ENCODE data around the gene MCU. TPM values are rescaled to one million over a fixed set of nuclear protein-coding genes. Genes with fewer than 3 reads are reported as not detected.

MCU gene
- polyA plus RNA-seq, 4 donors = 43.3 to 70.4 (median 48.7) TPM

DNA sequence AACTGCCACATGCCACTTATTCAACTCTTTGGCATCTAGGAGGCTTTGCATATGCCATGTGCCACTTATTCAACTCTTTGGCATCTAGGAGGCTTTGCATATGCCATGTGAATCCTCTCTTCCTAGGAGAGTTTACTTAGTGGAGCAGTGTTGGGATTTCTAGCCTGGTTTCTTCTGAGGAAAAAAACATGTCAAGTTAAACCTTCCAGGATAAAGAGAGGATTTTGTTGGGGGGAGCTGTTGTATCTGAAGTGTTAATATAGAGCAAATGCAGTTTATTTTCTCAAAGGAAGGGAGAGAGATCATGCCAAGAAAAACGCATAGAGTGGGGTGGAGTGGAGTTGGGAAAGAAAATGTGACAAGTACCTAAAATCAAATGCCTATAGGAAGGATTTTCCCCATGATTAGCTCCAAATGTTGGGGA lies 91.5 kb downstream of the MCU start:
- 53 to 70% (median 69%) methylated on average over 1 of the region's 1 CpG for WGBS, 3 donors
- FAIRE-seq = no peak

DNA sequence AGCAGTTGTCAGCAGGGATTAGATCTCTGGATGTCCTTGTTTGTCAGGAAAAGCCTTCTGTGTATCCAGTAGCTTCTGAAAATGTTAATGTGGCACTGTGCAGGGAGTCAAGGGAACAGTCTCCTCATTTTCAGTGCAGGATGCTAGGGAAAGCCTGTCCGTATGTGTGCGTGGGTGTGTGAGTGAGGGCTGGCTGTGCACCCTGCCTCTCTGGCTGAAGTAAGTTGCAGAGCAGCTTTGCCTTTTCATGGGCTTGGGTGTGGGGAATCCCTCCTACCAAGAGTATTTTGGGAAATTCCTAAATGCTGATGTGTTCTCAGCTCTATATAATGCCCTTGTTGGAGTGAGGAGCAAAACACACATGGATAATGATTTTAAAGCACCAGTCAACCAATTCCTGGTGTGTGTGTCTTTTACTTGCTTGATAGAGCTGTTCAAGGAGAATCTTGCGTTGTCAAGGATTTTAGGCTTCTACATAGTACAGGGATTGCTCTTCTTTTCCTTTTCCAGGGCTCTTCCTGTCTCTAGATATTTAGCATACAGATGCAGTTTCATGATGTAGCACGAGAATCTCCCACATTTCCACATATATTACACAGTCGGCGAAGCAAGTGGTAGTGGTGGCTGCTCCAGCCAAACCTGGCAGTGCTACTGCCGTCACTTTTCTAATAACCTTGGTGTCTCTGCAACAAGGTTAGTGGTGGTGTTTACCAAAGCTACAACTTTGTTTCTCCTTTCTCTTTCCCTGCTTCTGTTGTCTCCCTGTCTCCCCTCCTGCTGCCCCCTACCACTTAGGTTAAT lies 92.8 kb downstream of the MCU start:
- H3K4me1 ChIP-seq (ENCODE audit: control insufficient read depth in 3 of 3, insufficient read depth in 2 of 3, low read depth in 1 of 3, low read length in 2 of 3) = no peaks in the 10 kb centered on the region
- no peaks in the 10 kb centered on the region for H3K9me3 ChIP-seq (ENCODE audit: control insufficient read depth in 2 of 2, insufficient read depth in 1 of 2, low read depth in 1 of 2, low read length in 1 of 2)
- 60 to 86% (median 83%) methylated on average over 7 of the region's 7 CpGs for WGBS, 3 donors
- peaks cover 0 to 4% (median 3%) of the 10 kb centered on the region in 3 donors for H3K36me3 ChIP-seq (ENCODE audit: control insufficient read depth in 3 of 3, insufficient read depth in 2 of 3, low read depth in 1 of 3, low read length in 3 of 3)
- peak overlapping the region in 1 of 3 donors; percentile 19 for H3K27ac ChIP-seq (ENCODE audit: low read depth in 1 of 3, low read length in 2 of 3)
- no peak overlapping the region for H3K4me3 ChIP-seq (ENCODE audit: low read depth in 1 of 3, low read length in 3 of 3)
- no peak for DNase-seq
- no peak for FAIRE-seq
- no peaks in the 10 kb centered on the region for H3K27me3 ChIP-seq (ENCODE audit: control insufficient read depth in 3 of 3, insufficient read depth in 3 of 3, low read length in 3 of 3)

More for the DNA sequence above, 91.5 kb downstream of the MCU start:
- H3K27ac ChIP-seq (ENCODE audit: low read depth in 1 of 3, low read length in 2 of 3) = no peak overlapping the region
- no peaks in the 10 kb centered on the region for H3K9me3 ChIP-seq (ENCODE audit: control insufficient read depth in 2 of 2, insufficient read depth in 1 of 2, low read depth in 1 of 2, low read length in 1 of 2)
- DNase-seq = no peak
- H3K36me3 ChIP-seq (ENCODE audit: control insufficient read depth in 3 of 3, insufficient read depth in 2 of 3, low read depth in 1 of 3, low read length in 3 of 3) = peaks cover 0 to 4% (median 3%) of the 10 kb centered on the region in 3 donors
- H3K4me3 ChIP-seq (ENCODE audit: low read depth in 1 of 3, low read length in 3 of 3) = no peak overlapping the region
- H3K4me1 ChIP-seq (ENCODE audit: control insufficient read depth in 3 of 3, insufficient read depth in 2 of 3, low read depth in 1 of 3, low read length in 2 of 3) = no peaks in the 10 kb centered on the region
- no peaks in the 10 kb centered on the region for H3K27me3 ChIP-seq (ENCODE audit: control insufficient read depth in 3 of 3, insufficient read depth in 3 of 3, low read length in 3 of 3)

DNA sequence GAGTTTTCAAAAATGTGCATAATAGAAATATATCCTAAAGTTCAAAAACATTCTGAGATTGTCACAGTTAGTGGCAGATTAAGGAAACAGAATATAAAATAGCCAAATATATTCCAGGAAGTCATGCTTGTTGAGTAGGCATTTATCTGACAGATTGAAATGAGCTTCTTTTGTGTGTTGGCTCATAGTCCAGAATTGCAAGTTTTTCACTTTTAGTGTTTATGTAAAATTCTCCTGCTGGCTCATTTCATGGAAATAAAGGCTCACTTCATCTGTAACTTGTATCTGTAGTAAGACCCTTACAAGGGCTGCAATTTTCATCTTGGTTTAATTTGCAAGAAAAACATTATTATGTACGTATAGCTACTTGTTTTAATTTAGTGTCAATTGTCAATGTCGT lies 93.5 kb downstream of the MCU start:
- WGBS, 3 donors = 71 to 96% (median 91%) methylated on average over 2 of the region's 2 CpGs
- no peak for FAIRE-seq
- peaks cover 0 to 4% (median 3%) of the 10 kb centered on the region in 3 donors for H3K36me3 ChIP-seq (ENCODE audit: control insufficient read depth in 3 of 3, insufficient read depth in 2 of 3, low read depth in 1 of 3, low read length in 3 of 3)

DNA sequence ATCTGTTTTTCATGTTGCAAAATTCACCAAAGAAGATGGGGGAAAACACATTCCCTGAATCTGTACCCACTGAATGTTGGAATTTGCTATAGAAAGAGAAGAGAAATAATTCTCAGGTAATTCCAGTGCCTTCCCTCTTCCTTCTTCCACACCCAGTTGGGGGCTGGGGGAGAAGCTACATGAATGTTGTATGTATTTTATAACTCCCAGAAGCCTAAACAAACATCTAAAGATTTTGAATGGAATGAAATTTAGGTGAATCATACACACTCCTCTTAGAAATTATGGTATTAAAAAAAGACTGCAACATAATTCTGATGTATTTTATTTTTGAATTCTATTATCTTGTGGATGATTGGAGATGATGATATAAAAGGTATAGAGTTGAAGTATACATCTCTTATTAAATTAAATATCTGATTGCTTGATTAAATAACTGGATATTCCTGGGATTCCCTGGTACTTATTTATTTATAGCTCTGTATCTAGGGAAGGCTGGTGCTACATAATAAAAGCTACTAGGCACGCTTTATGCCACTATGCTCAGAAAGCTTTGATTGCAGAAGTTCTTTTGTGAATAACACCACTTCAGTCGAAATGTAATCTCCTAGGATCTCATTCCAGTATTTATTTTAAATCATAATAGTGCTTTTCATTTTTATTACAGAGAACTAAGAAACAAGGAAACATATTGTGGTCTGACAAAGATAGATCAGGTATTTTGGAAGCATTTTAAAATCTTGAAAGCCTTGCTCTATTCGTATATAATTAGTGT lies 98.5 kb downstream of the MCU start:
- no peak for DNase-seq
- FAIRE-seq = no peak
- Histone ChIP-seq H3K9me3 (ENCODE audit: control insufficient read depth in 2 of 2, insufficient read depth in 1 of 2, low read depth in 1 of 2, low read length in 1 of 2) (no peaks in the 10 kb centered on the region), H3K27ac (ENCODE audit: low read depth in 1 of 3, low read length in 2 of 3) (no peak overlapping the region), H3K4me1 (ENCODE audit: control insufficient read depth in 3 of 3, insufficient read depth in 2 of 3, low read depth in 1 of 3, low read length in 2 of 3) (peaks cover 0 to 7% (median 0%) of the 10 kb centered on the region in 3 donors), H3K4me3 (ENCODE audit: low read depth in 1 of 3, low read length in 3 of 3) (no peak overlapping the region), H3K27me3 (ENCODE audit: control insufficient read depth in 3 of 3, insufficient read depth in 3 of 3, low read length in 3 of 3) (no peaks in the 10 kb centered on the region), H3K36me3 (ENCODE audit: control insufficient read depth in 3 of 3, insufficient read depth in 2 of 3, low read depth in 1 of 3, low read length in 3 of 3) (peaks cover 0 to 4% (median 0%) of the 10 kb centered on the region in 3 donors)
- 58 to 70% (median 62%) methylated on average over 3 of the region's 3 CpGs for WGBS, 3 donors

More for the DNA sequence above, 93.5 kb downstream of the MCU start:
- Histone ChIP-seq H3K27ac (ENCODE audit: low read depth in 1 of 3, low read length in 2 of 3) (no peak overlapping the region), H3K9me3 (ENCODE audit: control insufficient read depth in 2 of 2, insufficient read depth in 1 of 2, low read depth in 1 of 2, low read length in 1 of 2) (no peaks in the 10 kb centered on the region), H3K4me3 (ENCODE audit: low read depth in 1 of 3, low read length in 3 of 3) (no peak overlapping the region), H3K27me3 (ENCODE audit: control insufficient read depth in 3 of 3, insufficient read depth in 3 of 3, low read length in 3 of 3) (no peaks in the 10 kb centered on the region), H3K4me1 (ENCODE audit: control insufficient read depth in 3 of 3, insufficient read depth in 2 of 3, low read depth in 1 of 3, low read length in 2 of 3) (no peaks in the 10 kb centered on the region)
- DNase-seq = no peak

DNA sequence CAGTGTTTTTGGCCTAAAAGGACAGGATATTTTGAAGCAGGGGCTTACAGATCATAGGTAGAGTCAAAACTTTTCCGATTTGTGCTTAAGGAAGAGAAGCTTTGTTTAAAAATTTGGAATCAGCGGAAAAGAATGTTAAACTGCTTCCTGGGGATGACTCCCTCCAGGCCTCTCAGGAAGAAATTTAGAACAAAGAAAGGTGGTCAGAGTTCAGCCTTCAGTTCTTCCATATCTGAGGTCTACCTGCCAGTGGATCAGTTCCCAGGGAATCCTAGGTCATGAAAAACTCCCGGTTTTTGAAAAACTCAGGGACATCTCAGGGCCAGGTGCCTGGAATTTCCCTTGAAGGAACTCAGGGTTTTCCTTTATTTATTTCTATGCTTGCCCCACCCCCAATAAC lies 100.3 kb downstream of the MCU start:
- no peak overlapping the region for H3K4me3 ChIP-seq (ENCODE audit: low read depth in 1 of 3, low read length in 3 of 3)
- H3K27me3 ChIP-seq (ENCODE audit: control insufficient read depth in 3 of 3, insufficient read depth in 3 of 3, low read length in 3 of 3) = no peaks in the 10 kb centered on the region
- H3K27ac ChIP-seq (ENCODE audit: low read depth in 1 of 3, low read length in 2 of 3) = no peak overlapping the region
- H3K9me3 ChIP-seq (ENCODE audit: control insufficient read depth in 2 of 2, insufficient read depth in 1 of 2, low read depth in 1 of 2, low read length in 1 of 2) = no peaks in the 10 kb centered on the region
- no peak for DNase-seq
- no peak for FAIRE-seq
- peaks cover 0 to 7% (median 0%) of the 10 kb centered on the region in 3 donors for H3K4me1 ChIP-seq (ENCODE audit: control insufficient read depth in 3 of 3, insufficient read depth in 2 of 3, low read depth in 1 of 3, low read length in 2 of 3)
- H3K36me3 ChIP-seq (ENCODE audit: control insufficient read depth in 3 of 3, insufficient read depth in 2 of 3, low read depth in 1 of 3, low read length in 3 of 3) = peaks cover 0 to 6% (median 0%) of the 10 kb centered on the region in 3 donors
- 79 to 93% (median 91%) methylated on average over 3 of the region's 3 CpGs for WGBS, 3 donors

DNA sequence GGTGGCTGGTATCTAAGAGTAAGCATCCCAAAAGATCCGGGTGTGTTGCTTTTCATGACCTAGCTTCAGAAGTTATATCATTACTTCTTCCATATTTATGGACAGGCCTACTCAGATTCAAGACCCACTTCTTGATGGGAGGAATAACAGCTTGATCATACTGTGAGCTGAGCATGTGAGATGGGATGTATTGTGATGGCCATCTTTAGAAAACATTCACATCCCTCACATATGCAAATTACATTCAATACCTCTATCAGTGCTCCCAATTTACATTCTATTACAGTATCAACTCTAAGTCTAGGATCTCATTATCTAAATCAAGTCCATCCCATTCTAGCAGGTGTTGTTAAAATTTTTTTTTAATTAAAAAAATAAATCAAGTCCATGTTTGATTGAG lies 101.8 kb downstream of the MCU start:
- 92 to 100% (median 95%) methylated on average over 1 of the region's 1 CpG for WGBS, 3 donors

DNA sequence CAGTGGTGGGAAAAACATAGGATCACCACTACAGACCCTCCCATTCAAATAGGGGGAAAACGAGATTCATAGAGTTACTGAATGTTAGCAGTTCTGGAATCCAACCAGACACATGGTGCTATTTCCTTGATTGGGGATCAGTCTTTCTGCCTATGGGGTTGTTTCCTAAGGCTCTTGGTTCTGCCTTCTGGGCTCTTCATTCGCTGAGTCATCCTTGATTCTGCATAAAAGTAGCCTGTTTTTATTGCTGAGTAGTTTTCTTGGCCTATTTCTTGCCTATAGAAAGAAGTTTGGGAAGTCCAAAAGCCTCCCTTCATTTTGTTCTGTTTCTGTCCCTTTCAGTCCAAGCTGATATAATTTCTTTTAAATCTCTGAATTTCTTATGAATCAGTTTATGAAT lies 102.3 kb downstream of the MCU start:
- Histone ChIP-seq H3K36me3 (ENCODE audit: control insufficient read depth in 3 of 3, insufficient read depth in 2 of 3, low read depth in 1 of 3, low read length in 3 of 3) (peaks cover 0 to 4% (median 0%) of the 10 kb centered on the region in 3 donors), H3K27ac (ENCODE audit: low read depth in 1 of 3, low read length in 2 of 3) (no peak overlapping the region), H3K4me3 (ENCODE audit: low read depth in 1 of 3, low read length in 3 of 3) (no peak overlapping the region), H3K27me3 (ENCODE audit: control insufficient read depth in 3 of 3, insufficient read depth in 3 of 3, low read length in 3 of 3) (no peaks in the 10 kb centered on the region), H3K4me1 (ENCODE audit: control insufficient read depth in 3 of 3, insufficient read depth in 2 of 3, low read depth in 1 of 3, low read length in 2 of 3) (peaks cover 0 to 7% (median 0%) of the 10 kb centered on the region in 3 donors), H3K9me3 (ENCODE audit: control insufficient read depth in 2 of 2, insufficient read depth in 1 of 2, low read depth in 1 of 2, low read length in 1 of 2) (no peaks in the 10 kb centered on the region)
- no peak for FAIRE-seq
- 85 to 96% (median 94%) methylated on average over 2 of the region's 2 CpGs for WGBS, 3 donors
- no peak for DNase-seq

More for the DNA sequence above, 101.8 kb downstream of the MCU start:
- peaks cover 0 to 4% (median 0%) of the 10 kb centered on the region in 3 donors for H3K36me3 ChIP-seq (ENCODE audit: control insufficient read depth in 3 of 3, insufficient read depth in 2 of 3, low read depth in 1 of 3, low read length in 3 of 3)
- FAIRE-seq = no peak
- no peak overlapping the region for H3K27ac ChIP-seq (ENCODE audit: low read depth in 1 of 3, low read length in 2 of 3)
- no peaks in the 10 kb centered on the region for H3K27me3 ChIP-seq (ENCODE audit: control insufficient read depth in 3 of 3, insufficient read depth in 3 of 3, low read length in 3 of 3)
- H3K4me1 ChIP-seq (ENCODE audit: control insufficient read depth in 3 of 3, insufficient read depth in 2 of 3, low read depth in 1 of 3, low read length in 2 of 3) = peaks cover 0 to 7% (median 0%) of the 10 kb centered on the region in 3 donors
- H3K4me3 ChIP-seq (ENCODE audit: low read depth in 1 of 3, low read length in 3 of 3) = no peak overlapping the region
- H3K9me3 ChIP-seq (ENCODE audit: control insufficient read depth in 2 of 2, insufficient read depth in 1 of 2, low read depth in 1 of 2, low read length in 1 of 2) = no peaks in the 10 kb centered on the region
- no peak for DNase-seq

DNA sequence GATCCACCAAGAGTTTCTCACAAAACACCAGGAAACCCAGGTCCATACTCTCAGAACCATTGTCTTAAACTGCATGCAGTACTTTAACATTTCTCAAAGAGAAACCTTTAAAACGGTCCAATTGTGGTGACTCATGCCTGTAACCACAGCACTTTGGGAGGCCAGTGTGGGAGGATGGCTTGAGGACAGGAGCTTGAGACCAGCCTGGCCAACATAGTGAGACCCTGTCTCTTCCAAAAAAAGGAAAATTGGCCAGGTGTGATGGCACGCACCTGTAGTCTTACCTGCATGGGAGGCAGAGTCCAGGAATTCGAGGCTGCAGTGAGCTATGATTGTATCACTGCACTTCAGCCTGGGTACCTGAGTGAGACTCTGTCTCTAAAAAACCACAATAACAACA lies 104.1 kb downstream of the MCU start:
- no peak overlapping the region for H3K27ac ChIP-seq (ENCODE audit: low read depth in 1 of 3, low read length in 2 of 3)
- peaks cover 0 to 4% (median 0%) of the 10 kb centered on the region in 3 donors for H3K36me3 ChIP-seq (ENCODE audit: control insufficient read depth in 3 of 3, insufficient read depth in 2 of 3, low read depth in 1 of 3, low read length in 3 of 3)
- WGBS, 3 donors = 69 to 78% (median 72%) methylated on average over 3 of the region's 3 CpGs
- FAIRE-seq (no peak), DNase-seq (no peak)
- H3K4me1 ChIP-seq (ENCODE audit: control insufficient read depth in 3 of 3, insufficient read depth in 2 of 3, low read depth in 1 of 3, low read length in 2 of 3) = peaks cover 0 to 7% (median 0%) of the 10 kb centered on the region in 3 donors
- no peak overlapping the region for H3K4me3 ChIP-seq (ENCODE audit: low read depth in 1 of 3, low read length in 3 of 3)
- H3K27me3 ChIP-seq (ENCODE audit: control insufficient read depth in 3 of 3, insufficient read depth in 3 of 3, low read length in 3 of 3) = no peaks in the 10 kb centered on the region
- H3K9me3 ChIP-seq (ENCODE audit: control insufficient read depth in 2 of 2, insufficient read depth in 1 of 2, low read depth in 1 of 2, low read length in 1 of 2) = no peaks in the 10 kb centered on the region
